ENCODE data around the gene LMNTD2.

DNA sequence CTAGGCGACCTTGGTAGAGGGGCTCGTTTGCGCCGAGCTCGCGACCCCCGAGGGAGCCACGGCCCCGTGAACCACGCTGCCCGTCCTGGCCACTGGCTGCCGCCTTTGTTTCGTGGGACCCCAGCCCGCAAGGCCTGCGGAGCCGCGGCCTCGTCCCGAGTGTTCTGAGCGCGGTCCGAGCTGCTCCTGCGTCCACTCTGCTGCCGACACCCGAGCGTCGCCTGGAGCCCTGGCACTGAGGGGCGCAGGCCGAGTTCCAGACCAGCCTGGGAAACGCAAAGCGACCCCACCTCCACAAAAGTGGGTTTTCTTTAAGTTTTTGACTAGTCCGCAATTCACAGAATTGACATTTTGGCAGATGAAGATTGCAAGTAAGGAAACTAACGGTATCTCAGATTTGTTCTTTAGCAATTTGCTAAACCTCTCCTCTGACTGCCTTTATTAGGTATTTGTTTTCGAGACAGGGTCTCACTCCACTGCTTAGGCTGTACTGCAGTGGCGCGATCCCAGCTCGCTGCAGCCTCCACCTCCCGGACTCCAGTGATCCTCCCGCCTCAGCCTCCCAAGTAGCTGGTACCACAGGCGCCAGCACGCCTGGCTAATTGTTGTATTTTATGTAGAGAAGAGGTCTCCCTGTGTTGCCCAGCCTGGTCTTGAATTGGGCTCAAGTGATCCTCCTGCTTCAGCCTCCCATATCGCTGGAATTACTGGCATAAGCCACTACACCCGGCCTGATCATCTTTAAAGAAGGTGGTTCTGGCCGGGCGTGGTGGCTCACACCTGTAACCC, 52.6 kb downstream of the LMNTD2 start:
- TF ChIP-seq, protein P1, sequence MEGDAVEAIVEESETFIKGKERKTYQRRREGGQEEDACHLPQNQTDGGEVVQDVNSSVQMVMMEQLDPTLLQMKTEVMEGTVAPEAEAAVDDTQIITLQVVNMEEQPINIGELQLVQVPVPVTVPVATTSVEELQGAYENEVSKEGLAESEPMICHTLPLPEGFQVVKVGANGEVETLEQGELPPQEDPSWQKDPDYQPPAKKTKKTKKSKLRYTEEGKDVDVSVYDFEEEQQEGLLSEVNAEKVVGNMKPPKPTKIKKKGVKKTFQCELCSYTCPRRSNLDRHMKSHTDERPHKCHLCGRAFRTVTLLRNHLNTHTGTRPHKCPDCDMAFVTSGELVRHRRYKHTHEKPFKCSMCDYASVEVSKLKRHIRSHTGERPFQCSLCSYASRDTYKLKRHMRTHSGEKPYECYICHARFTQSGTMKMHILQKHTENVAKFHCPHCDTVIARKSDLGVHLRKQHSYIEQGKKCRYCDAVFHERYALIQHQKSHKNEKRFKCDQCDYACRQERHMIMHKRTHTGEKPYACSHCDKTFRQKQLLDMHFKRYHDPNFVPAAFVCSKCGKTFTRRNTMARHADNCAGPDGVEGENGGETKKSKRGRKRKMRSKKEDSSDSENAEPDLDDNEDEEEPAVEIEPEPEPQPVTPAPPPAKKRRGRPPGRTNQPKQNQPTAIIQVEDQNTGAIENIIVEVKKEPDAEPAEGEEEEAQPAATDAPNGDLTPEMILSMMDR (conservative IDR thresholded peaks at IDR 0.05; ENCODE audit: low read depth, low read length), result no peak
- no peak for TF ChIP-seq EZH2phosphoT487 (IDR thresholded peaks at IDR 0.05; ENCODE audit: borderline replicate concordance, low read length)
- no peak for TF ChIP-seq EZH2 (IDR thresholded peaks at IDR 0.05; ENCODE audit: low read length, unreplicated experiment)
